H9 (cell line): Measurements from ENCODE around the gene TFRC. TPM values are rescaled to one million over a fixed set of nuclear protein-coding genes. Genes with fewer than 3 reads are reported as not detected.
"Not testable (repeated sequence)": the region's sequence is repeated elsewhere in the genome, so short reads cannot be mapped to it uniquely, and the experiment has no call there.

Experiments used
- DNase-seq: peaks from one replicate; pipeline ENCODE4 v3.0.0-alpha.2; 2017
- H2AFZ ChIP-seq: one replicate; pipeline ENCODE4 v1.6.1; 2013; ENCODE audit warnings: mild to moderate bottlenecking, low read length, control low read depth, moderate library complexity
- H2AK5ac ChIP-seq: 2 replicates; pipeline ENCODE4 v1.6.1; 2013; ENCODE audit warnings: low read length, control low read depth, mixed read lengths; ENCODE audit not compliant: insufficient read length
- H2BK120ac ChIP-seq: one replicate; pipeline ENCODE4 v1.6.1; 2013; ENCODE audit warnings: low read depth, mild to moderate bottlenecking, low read length, control low read depth, inconsistent platforms; ENCODE audit not compliant: poor library complexity, severe bottlenecking
- H2BK12ac ChIP-seq: 2 replicates; pipeline ENCODE4 v1.6.1; 2013; ENCODE audit warnings: low read length, control low read depth, mixed read lengths, low read depth; ENCODE audit not compliant: insufficient read length
- H2BK15ac ChIP-seq: 2 replicates; pipeline ENCODE4 v1.6.1; 2013; ENCODE audit warnings: low read depth, low read length, control low read depth
- H2BK20ac ChIP-seq: one replicate; pipeline ENCODE4 v1.6.1; 2013; ENCODE audit warnings: low read depth, mild to moderate bottlenecking, low read length, control low read depth, inconsistent platforms; ENCODE audit not compliant: poor library complexity, severe bottlenecking
- H2BK5ac ChIP-seq: 2 replicates; pipeline ENCODE4 v1.6.1; 2013; ENCODE audit warnings: low read length, control low read depth, mixed read lengths; ENCODE audit not compliant: insufficient read length
- H3K14ac ChIP-seq: 2 replicates; pipeline ENCODE4 v1.6.1; 2013; ENCODE audit warnings: low read length, control low read depth; ENCODE audit not compliant: insufficient read depth
- H3K18ac ChIP-seq: 2 replicates; pipeline ENCODE4 v1.6.1; 2013; ENCODE audit warnings: low read depth, mild to moderate bottlenecking, mixed read lengths, low read length, control low read depth; ENCODE audit not compliant: insufficient read length
- H3K23ac ChIP-seq: 2 replicates; pipeline ENCODE4 v1.6.1; 2013; ENCODE audit warnings: low read length, control low read depth, mixed read lengths, low read depth; ENCODE audit not compliant: insufficient read length
- H3K23me2 ChIP-seq: 2 replicates; pipeline ENCODE4 v1.6.1; 2013; ENCODE audit warnings: low read depth, mild to moderate bottlenecking, mixed read lengths, low read length, control low read depth; ENCODE audit not compliant: insufficient read length, poor library complexity, severe bottlenecking
- H3K27ac ChIP-seq: 2 replicates; pipeline ENCODE4 v1.5.1; 2013; ENCODE audit warnings: low read length, control low read depth, mixed read lengths, low read depth; ENCODE audit not compliant: insufficient read length
- H3K27me3 ChIP-seq: 2 replicates; pipeline ENCODE4 v1.6.1; 2013; ENCODE audit warnings: low read length, control low read depth, inconsistent platforms; ENCODE audit not compliant: insufficient read depth
- H3K4ac ChIP-seq: 2 replicates; pipeline ENCODE4 v1.6.1; 2013; ENCODE audit warnings: low read depth, mild to moderate bottlenecking, control low read depth, inconsistent platforms, low read length, moderate library complexity
- H3K4me1 ChIP-seq: 2 replicates; pipeline ENCODE4 v1.6.1; 2013; ENCODE audit warnings: low read length, control low read depth, inconsistent platforms; ENCODE audit not compliant: insufficient read depth
- H3K4me2 ChIP-seq: 2 replicates; pipeline ENCODE4 v1.6.1; 2013; ENCODE audit warnings: low read length, control low read depth, mixed read lengths; ENCODE audit not compliant: insufficient read length, insufficient read depth
- H3K56ac ChIP-seq: 2 replicates; pipeline ENCODE4 v1.6.1; 2013; ENCODE audit warnings: low read depth, mild to moderate bottlenecking, mixed read lengths, low read length, control low read depth; ENCODE audit not compliant: insufficient read length
- H3K79me1 ChIP-seq: 2 replicates; pipeline ENCODE4 v1.6.1; 2013; ENCODE audit warnings: low read depth, mild to moderate bottlenecking, moderate library complexity, low read length, control low read depth, inconsistent platforms; ENCODE audit not compliant: insufficient read depth, poor library complexity, severe bottlenecking
- H3K79me2 ChIP-seq: 2 replicates; pipeline ENCODE4 v1.6.1; 2013; ENCODE audit warnings: low read length, control low read depth, inconsistent platforms; ENCODE audit not compliant: insufficient read depth
- H3K9ac ChIP-seq: 2 replicates; pipeline ENCODE4 v1.6.1; 2013; ENCODE audit warnings: low read length, control low read depth, mixed read lengths; ENCODE audit not compliant: insufficient read length; ENCODE audit errors: extremely low read depth
- H3K9me3 ChIP-seq: one replicate; pipeline ENCODE4 v1.6.1; 2013; ENCODE audit warnings: low read depth, low read length, inconsistent platforms; ENCODE audit not compliant: control insufficient read depth
- H3T11ph ChIP-seq: one replicate; pipeline ENCODE4 v1.6.1; 2013; ENCODE audit warnings: mild to moderate bottlenecking, low read length, control low read depth, inconsistent platforms
- H4K20me1 ChIP-seq: one replicate; pipeline ENCODE4 v1.6.1; 2013; ENCODE audit not compliant: control insufficient read depth, insufficient read length, insufficient read depth
- H4K5ac ChIP-seq: 2 replicates; pipeline ENCODE4 v1.6.1; 2013; ENCODE audit warnings: low read depth, mild to moderate bottlenecking, mixed read lengths, low read length, control low read depth; ENCODE audit not compliant: insufficient read length
- H4K8ac ChIP-seq: replicated peaks from 2 replicates; pipeline ENCODE4 v1.6.1; 2013; ENCODE audit warnings: low read length, control low read depth, mixed read lengths, low read depth; ENCODE audit not compliant: insufficient read length
- H4K91ac ChIP-seq: 2 replicates; pipeline ENCODE4 v1.6.1; 2013; ENCODE audit warnings: low read depth, mild to moderate bottlenecking, moderate library complexity, mixed read lengths, low read length, control low read depth; ENCODE audit not compliant: insufficient read length
- H3K27ac Mint-ChIP-seq, 3 experiments: 2 replicates in 2 of 3; 3 replicates in 1 of 3; pipeline ENCODE4 v1.8.0; 2020 to 2021; ENCODE audit warnings: mixed read lengths in 3 of 3, mild to moderate bottlenecking in 1 of 3, moderate library complexity in 1 of 3
- H3K27me3 Mint-ChIP-seq: 2 replicates; pipeline ENCODE4 v1.8.0; 2021; ENCODE audit warnings: low read depth, mild to moderate bottlenecking, moderate library complexity, mixed read lengths
- H3K36me3 Mint-ChIP-seq, 3 experiments: 2 replicates in 2 of 3; 3 replicates in 1 of 3; pipeline ENCODE4 v1.8.0; 2020 to 2021; ENCODE audit warnings: low read depth in 3 of 3, mixed read lengths in 3 of 3; ENCODE audit not compliant: insufficient read depth in 1 of 3
- H3K4me1 Mint-ChIP-seq, 2 experiments: 2 replicates each; pipeline ENCODE4 v1.8.0; 2020; ENCODE audit warnings: mixed read lengths in 2 of 2
- H3K4me3 Mint-ChIP-seq, 2 experiments: 2 replicates in 1 of 2; 3 replicates in 1 of 2; pipeline ENCODE4 v1.8.0; 2020 to 2021; ENCODE audit warnings: mild to moderate bottlenecking in 2 of 2, mixed read lengths in 2 of 2, moderate library complexity in 1 of 2
- H3K9me3 Mint-ChIP-seq, 2 experiments: 2 replicates in 1 of 2; 3 replicates in 1 of 2; pipeline ENCODE4 v1.8.0; 2020; ENCODE audit warnings: mild to moderate bottlenecking in 2 of 2, mixed read lengths in 2 of 2, moderate library complexity in 1 of 2
- CTCF ChIP-seq: fragments of 200-600 bp; sonication (generic); conservative IDR thresholded peaks from 3 replicates; pipeline ENCODE4 v1.8.0; 2021; ENCODE audit warnings: antibody characterized with exemption, mild to moderate bottlenecking
- WGBS: extraction: QIAGEN DNeasy Blood & Tissue Kit; methylation state at CpG from one replicate; pipeline ENCODE4 v1.1.7; 2013; ENCODE audit warnings: missing lambda C conversion rate, low lambda C conversion rate, mixed read lengths; ENCODE audit not compliant: insufficient read length; ENCODE audit errors: extremely low coverage; 5-methylcytosine and 5-hydroxymethylcytosine counted together
- total RNA-seq: library from RNA; stranded (reverse); gene quantifications from 2 replicates; pipeline ENCODE4 v1.2.1, GENCODE V29; 2021

Gene TFRC
- total RNA-seq, 1 experiment from 2014 or later: 135 TPM

- Histone ChIP-seq H2BK15ac (no peak overlapping the region), H3K56ac (no peak overlapping the region), H4K91ac (no peak overlapping the region), H2AK5ac (no peak overlapping the region), H3K4me1 (no peaks in the 10 kb centered on the region), H3K27ac (no peak overlapping the region), H3K4me2 (no peak overlapping the region), H4K5ac (no peak overlapping the region), H3T11ph (no peak overlapping the region), H3K9ac (no peak overlapping the region), H3K9me3 (no peaks in the 10 kb centered on the region), H3K27me3 (no peaks in the 10 kb centered on the region), H4K8ac (no peak overlapping the region), H3K14ac (no peak overlapping the region), H2BK12ac (no peak overlapping the region), H3K79me1 (no peaks in the 10 kb centered on the region), H2BK120ac (no peak overlapping the region), H3K4ac (no peak overlapping the region), H3K18ac (no peak overlapping the region), H2BK20ac (no peak overlapping the region), H3K23me2 (no peaks in the 10 kb centered on the region), H2BK5ac (no peak overlapping the region), H4K20me1 (no peaks in the 10 kb centered on the region), H3K23ac (no peak overlapping the region), H3K79me2 (no peaks in the 10 kb centered on the region), H2AFZ (no peak overlapping the region)
- Mint-ChIP-seq H3K27me3 (peaks cover 4% of the 10 kb centered on the region), H3K4me3 (no peak overlapping the region), H3K4me1 (no peaks in the 10 kb centered on the region), H3K36me3 (no peaks in the 10 kb centered on the region), H3K9me3 (peaks cover 2 to 6% of the 10 kb centered on the region in 2 experiments; a peak in 3 of 5 replicates), H3K27ac (no peak overlapping the region)
- no peak for TF ChIP-seq CTCF
- DNase-seq: no peak
- WGBS: no CpG with 5 or more reads among the region's 11 CpGs
These were observed 74.0 kb downstream of the TFRC start for GRCh38 chr3:196007744-196008335.

- H2BK20ac ChIP-seq, H3K9ac ChIP-seq, H3K79me2 ChIP-seq, H3T11ph ChIP-seq, H2BK12ac ChIP-seq, DNase-seq, H3K56ac ChIP-seq, H3K4me1 Mint-ChIP-seq, H3K4me1 ChIP-seq, H4K5ac ChIP-seq, H2AK5ac ChIP-seq, H3K79me1 ChIP-seq, H3K4me3 Mint-ChIP-seq, H3K27me3 Mint-ChIP-seq, H4K20me1 ChIP-seq, H3K23me2 ChIP-seq, H3K9me3 ChIP-seq, H2BK120ac ChIP-seq, H3K27ac Mint-ChIP-seq, H2BK5ac ChIP-seq, H3K27me3 ChIP-seq, H3K4ac ChIP-seq, H3K9me3 Mint-ChIP-seq, H4K8ac ChIP-seq, H3K18ac ChIP-seq, H3K4me2 ChIP-seq, H3K23ac ChIP-seq, H2AFZ ChIP-seq, H3K14ac ChIP-seq, H2BK15ac ChIP-seq, H3K27ac ChIP-seq, H4K91ac ChIP-seq: not testable (repeated sequence)
- no CpG with 5 or more reads among the region's 10 CpGs for WGBS
- H3K36me3 Mint-ChIP-seq: peaks cover 2 to 13% (median 4%) of the 10 kb centered on the region in 3 experiments; a peak in 6 of 7 replicates
These were observed 76.6 kb downstream of the TFRC start for GRCh38 chr3:196005338-196005737.
